MM.1S (cell line): ENCODE results near the gene ANKRD66.

Experiments used
- DNase-seq: peaks from one replicate; pipeline ENCODE4 v3.0.0-alpha.2; 2015
- H2AFZ ChIP-seq: fragments of 300-600 bp; sonication (generic); 2 replicates; pipeline ENCODE4 v1.6.0; 2016; ENCODE audit warnings: antibody characterized with exemption, low read length
- H3F3A ChIP-seq: fragments of 300-600 bp; sonication (generic); 2 replicates; pipeline ENCODE4 v1.6.1; 2016; ENCODE audit warnings: mild to moderate bottlenecking, antibody characterized with exemption, low read length, moderate library complexity, mixed read lengths; ENCODE audit not compliant: insufficient read depth
- H3K27ac ChIP-seq: fragments of 300-600 bp; sonication (generic); 2 replicates; pipeline ENCODE4 v1.5.1; 2016; ENCODE audit warnings: mild to moderate bottlenecking, low read length
- H3K27me3 ChIP-seq: fragments of 300-600 bp; sonication (generic); replicated peaks from 2 replicates; pipeline ENCODE4 v1.6.0; 2016; ENCODE audit warnings: low read length; ENCODE audit not compliant: insufficient read depth
- H3K36me3 ChIP-seq: fragments of 300-600 bp; sonication (generic); replicated peaks from 2 replicates; pipeline ENCODE4 v1.6.1; 2016; ENCODE audit warnings: mild to moderate bottlenecking, low read length, mixed read lengths; ENCODE audit not compliant: insufficient read depth
- H3K4me1 ChIP-seq: fragments of 300-600 bp; sonication (generic); 2 replicates; pipeline ENCODE4 v1.6.1; 2016; ENCODE audit warnings: low read length, mixed read lengths
- H3K4me2 ChIP-seq: fragments of 300-600 bp; sonication (generic); 2 replicates; pipeline ENCODE4 v1.6.0; 2016; ENCODE audit warnings: low read depth, low read length
- H3K4me3 ChIP-seq: fragments of 300-600 bp; sonication (generic); 2 replicates; pipeline ENCODE4 v1.5.1; 2016; ENCODE audit warnings: low read length, mixed read lengths
- H3K79me2 ChIP-seq: fragments of 300-600 bp; sonication (generic); 2 replicates; pipeline ENCODE4 v1.6.1; 2016; ENCODE audit warnings: mixed run types, low read length, mixed read lengths
- H3K9ac ChIP-seq: fragments of 300-600 bp; sonication (generic); 2 replicates; pipeline ENCODE4 v1.6.1; 2016; ENCODE audit warnings: low read length, mixed read lengths
- H3K9me2 ChIP-seq: fragments of 300-600 bp; sonication (generic); replicated peaks from 2 replicates; pipeline ENCODE4 v1.6.1; 2016; ENCODE audit warnings: mild to moderate bottlenecking, low read length, mixed read lengths; ENCODE audit not compliant: insufficient read depth
- H3K9me3 ChIP-seq: fragments of 300-600 bp; sonication (generic); replicated peaks from 2 replicates; pipeline ENCODE4 v1.6.1; 2016; ENCODE audit warnings: mild to moderate bottlenecking, low read length, mixed read lengths; ENCODE audit not compliant: insufficient read depth
- H4K20me1 ChIP-seq: fragments of 300-600 bp; sonication (generic); 2 replicates; pipeline ENCODE4 v1.6.1; 2016; ENCODE audit warnings: mild to moderate bottlenecking, low read length, moderate library complexity, mixed read lengths; ENCODE audit not compliant: insufficient read depth
- CTCF ChIP-seq: fragments of 300-600 bp; sonication (generic); IDR thresholded peaks from 2 replicates; pipeline ENCODE4 v1.5.1; 2016; ENCODE audit warnings: antibody characterized with exemption, low read length, mixed read lengths
- EZH2 ChIP-seq: fragments of 300-600 bp; sonication (generic); optimal IDR thresholded peaks from 2 replicates; pipeline ENCODE3; 2017; ENCODE audit warnings: low read depth, mild to moderate bottlenecking, antibody characterized with exemption, low read length, mixed read lengths
- EZH2phosphoT487 ChIP-seq: fragments of 300-600 bp; sonication (generic); IDR thresholded peaks from 2 replicates; pipeline ENCODE4 v1.6.1; 2018; ENCODE audit warnings: antibody characterized with exemption, low read length

Gene ANKRD66

GRCh38 chr6:46794068-46794467 lies 47.3 kb downstream of the ANKRD66 start:
- no peaks in the 10 kb centered on the region for H3K36me3 ChIP-seq
- no peak overlapping the region for H3K4me2 ChIP-seq
- no peaks in the 10 kb centered on the region for H3K4me1 ChIP-seq
- no peaks in the 10 kb centered on the region for H3K9me2 ChIP-seq
- TF ChIP-seq EZH2 (no peak), EZH2phosphoT487 (no peak), CTCF (no peak)
- H3K4me3 ChIP-seq: no peak overlapping the region
- DNase-seq: no peak
- H3K27ac ChIP-seq: no peak overlapping the region
- H3K9ac ChIP-seq: no peak overlapping the region
- no peaks in the 10 kb centered on the region for H3K79me2 ChIP-seq
- H2AFZ ChIP-seq: no peak overlapping the region
- H3F3A ChIP-seq: no peaks in the 10 kb centered on the region
- no peaks in the 10 kb centered on the region for H3K9me3 ChIP-seq
- no peaks in the 10 kb centered on the region for H4K20me1 ChIP-seq
- H3K27me3 ChIP-seq: no peaks in the 10 kb centered on the region

DNA sequence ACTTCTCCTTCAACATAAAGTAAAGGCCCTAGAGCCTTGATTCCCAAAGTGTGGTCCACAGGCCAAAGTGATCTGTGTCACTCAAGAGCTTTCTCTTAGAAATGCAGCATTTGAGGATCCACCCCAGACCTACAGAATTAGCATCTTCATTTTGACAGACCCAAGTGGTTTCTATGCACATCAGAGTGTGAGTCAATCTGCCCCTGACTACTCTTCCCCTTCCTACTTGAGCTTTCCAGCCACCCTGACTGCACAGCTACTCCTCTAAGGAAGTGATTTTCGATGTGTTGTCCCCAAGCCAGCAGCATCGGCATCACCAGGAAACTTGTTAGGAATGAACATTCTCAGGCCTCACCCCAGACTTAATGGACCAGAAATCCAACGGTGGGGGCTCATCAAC lies 49.1 kb downstream of the ANKRD66 start:
- Histone ChIP-seq H2AFZ (no peak overlapping the region), H3K36me3 (no peaks in the 10 kb centered on the region), H3K9ac (no peak overlapping the region), H3K4me1 (no peaks in the 10 kb centered on the region), H3K4me3 (no peak overlapping the region), H4K20me1 (no peaks in the 10 kb centered on the region), H3K27ac (no peak overlapping the region), H3K9me3 (no peaks in the 10 kb centered on the region), H3F3A (no peaks in the 10 kb centered on the region), H3K79me2 (no peaks in the 10 kb centered on the region), H3K27me3 (no peaks in the 10 kb centered on the region), H3K9me2 (no peaks in the 10 kb centered on the region), H3K4me2 (no peak overlapping the region)
- TF ChIP-seq EZH2: no peak
- no peak for TF ChIP-seq CTCF
- TF ChIP-seq EZH2phosphoT487: no peak
- DNase-seq: no peak

GRCh38 chr6:46796848-46797580 lies 50.3 kb downstream of the ANKRD66 start:
- H4K20me1 ChIP-seq: no peaks in the 10 kb centered on the region
- H3K27ac ChIP-seq: no peak overlapping the region
- no peaks in the 10 kb centered on the region for H3K27me3 ChIP-seq
- no peak overlapping the region for H2AFZ ChIP-seq
- no peaks in the 10 kb centered on the region for H3K9me3 ChIP-seq
- TF ChIP-seq EZH2: no peak
- no peak for TF ChIP-seq EZH2phosphoT487
- no peak for TF ChIP-seq CTCF
- no peak overlapping the region for H3K4me3 ChIP-seq
- H3K9me2 ChIP-seq: no peaks in the 10 kb centered on the region
- DNase-seq: no peak
- no peaks in the 10 kb centered on the region for H3F3A ChIP-seq
- H3K9ac ChIP-seq: no peak overlapping the region
- H3K79me2 ChIP-seq: no peaks in the 10 kb centered on the region
- no peaks in the 10 kb centered on the region for H3K36me3 ChIP-seq
- H3K4me1 ChIP-seq: no peaks in the 10 kb centered on the region
- H3K4me2 ChIP-seq: no peak overlapping the region
